Neural cell (in vitro differentiated cells): ENCODE measurements around the gene STUM.

ENCODE experiments used
- CTCF ChIP-seq: fragments of 450-650 bp; IDR thresholded peaks from 2 replicates; pipeline ENCODE4 v1.5.1; 2014; ENCODE audit warnings: antibody characterized with exemption, mild to moderate bottlenecking, moderate library complexity; ENCODE audit not compliant: poor library complexity, severe bottlenecking
- EP300 ChIP-seq: fragments of 450-650 bp; conservative IDR thresholded peaks from 2 replicates; pipeline ENCODE4 v1.6.1; 2014; ENCODE audit warnings: antibody characterized with exemption, mild to moderate bottlenecking, moderate library complexity; ENCODE audit not compliant: poor library complexity, severe bottlenecking
- EZH2 ChIP-seq: fragments of 200-600, 300-800 bp; shearing (Covaris generic), sonication (generic); IDR thresholded peaks from 2 replicates; pipeline ENCODE4 v1.6.1; 2014; ENCODE audit warnings: antibody characterized with exemption, low read length, borderline replicate concordance, mild to moderate bottlenecking; ENCODE audit not compliant: insufficient read depth, poor library complexity, severe bottlenecking
- POLR2AphosphoS5 ChIP-seq: IDR thresholded peaks from 2 replicates; pipeline ENCODE4 v1.6.1; 2012
- RAD21 ChIP-seq: fragments of 450-650 bp; conservative IDR thresholded peaks from 2 replicates; pipeline ENCODE4 v1.6.1; 2014; ENCODE audit warnings: antibody characterized with exemption, mild to moderate bottlenecking, moderate library complexity
- TAF1 ChIP-seq: IDR thresholded peaks from 2 replicates; pipeline ENCODE4 v1.6.1; 2012; ENCODE audit warnings: low read depth

GRCh38 chr1:226552061-226552460 is 3.5 kb downstream of the STUM start:
- no peak for TF ChIP-seq TAF1
- TF ChIP-seq CTCF, result no peak
- TF ChIP-seq EP300, result no peak
- TF ChIP-seq EZH2, result no peak
- TF ChIP-seq POLR2AphosphoS5, result no peak
- no peak for TF ChIP-seq RAD21
